ENCODE data around the gene VPS13D.

- TF ChIP-seq POLR2A (IDR thresholded peaks at IDR 0.05) (no peak), CTCF (IDR thresholded peaks at IDR 0.05) (no peak)
Observed at GRCh38 chr1:12480748-12481362, 251.0 kb downstream of the VPS13D start.

All from thyroid gland (tissue), 4 donors.